Mucosa of descending colon (tissue), 3 donors: ENCODE measurements around the gene SIAH2. TPM values are rescaled to one million over a fixed set of nuclear protein-coding genes. Genes with fewer than 3 reads are reported as not detected.

Source experiments
- ATAC-seq: fragments of 200-7000 bp; cut with Tn5 transposase; one replicate; pipeline ENCODE4 v1.9.1; 2020; ENCODE audit warnings: mild to moderate bottlenecking, moderate library complexity
- DNase-seq, 3 donors: peaks; one replicate each; pipeline ENCODE4 v3.0.0-alpha.2; 2020
- H3K36me3 ChIP-seq: fragments of 200-600 bp; one replicate; pipeline ENCODE4 v1.8.0; 2021; ENCODE audit warnings: low read depth, mild to moderate bottlenecking
- H3K4me1 ChIP-seq: fragments of 200-600 bp; one replicate; pipeline ENCODE4 v1.8.0; 2021; ENCODE audit warnings: low read depth, mild to moderate bottlenecking
- H3K4me3 ChIP-seq: fragments of 200-600 bp; one replicate; pipeline ENCODE4 v1.8.0; 2021; ENCODE audit warnings: mild to moderate bottlenecking
- H3K9me3 ChIP-seq: fragments of 200-600 bp; one replicate; pipeline ENCODE4 v1.8.0; 2021; ENCODE audit warnings: mild to moderate bottlenecking
- intact Hi-C, 2 donors: fragments of 100-400 bp; cut with DNase I in 1 of 2; cut with micrococcal nuclease in 1 of 2; formaldehyde crosslinking; loops; one replicate each; pipeline versions ENCODE4 v1.11.0 to v1.11.1; 2022; cut with DNase I, micrococcal nuclease
- total RNA-seq, 3 donors: library from RNA; stranded (reverse); fragmentation: NEBNext Ultra II Directional in 2 of 3; extraction: Animal tissue kit (Norgen Biotek cat#: 25700) in 2 of 3; gene quantifications; one replicate each; pipeline versions ENCODE4 v1.2.1 to v1.2.4, GENCODE V29; 2021 to 2023
- TF ChIP-seq, protein P1 (sequence below): fragments of 200-600 bp; IDR thresholded peaks from one replicate; pipeline ENCODE4 v1.8.0; 2022; ENCODE audit warnings: antibody characterized with exemption, mild to moderate bottlenecking
- donor health status: DM: no; HTN: no; CAD: no; lungs with moderate emphysema.
- donor health status: DM: no; HTN: no; CAD: no.
- donor health status: DM: no; HTN: yes; CAD: no.

Gene SIAH2
- total RNA-seq, 3 donors from 2014 or later, result 17.2 to 31.8 (median 23.5) TPM

DNA sequence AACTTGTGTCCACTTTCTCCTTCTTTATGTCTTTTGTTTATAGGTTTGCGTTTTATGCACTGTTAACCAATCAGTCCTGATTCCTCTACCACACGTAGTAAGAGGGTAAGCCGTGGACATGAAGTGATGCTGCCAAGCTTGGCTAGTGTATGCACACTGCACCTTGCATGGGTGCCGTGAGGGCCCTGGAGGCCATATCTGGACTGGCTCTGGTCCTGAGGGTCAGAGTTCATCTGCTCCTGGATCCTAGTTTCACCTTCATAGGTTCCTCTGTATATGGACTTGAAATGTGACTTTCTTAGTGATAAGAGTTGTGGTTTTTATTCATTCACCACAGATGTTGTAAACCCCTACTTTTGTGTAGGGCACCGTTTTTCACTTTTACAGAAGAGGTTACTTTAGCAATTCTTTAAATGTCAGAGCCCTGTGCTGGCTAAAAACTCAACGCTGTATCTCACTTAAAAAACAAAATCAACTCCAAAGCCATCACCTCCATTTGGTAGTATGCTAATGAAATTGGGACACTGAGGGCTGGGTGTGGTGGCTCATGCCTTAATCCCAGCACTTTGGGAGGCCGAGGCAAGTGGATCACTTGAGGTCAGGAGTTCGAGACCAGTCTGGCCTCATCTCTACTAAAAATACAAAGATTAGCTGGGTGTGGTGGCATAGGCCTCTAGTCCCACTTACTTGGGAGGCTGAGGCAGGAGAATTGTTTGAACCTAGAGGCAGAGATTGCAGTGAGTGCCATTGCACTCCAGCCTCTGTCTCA lies 22.9 kb downstream of the SIAH2 start:
- H3K4me3 ChIP-seq, result no peak overlapping the region
- intact Hi-C loops, result no loop called here
- TF ChIP-seq, protein P1, sequence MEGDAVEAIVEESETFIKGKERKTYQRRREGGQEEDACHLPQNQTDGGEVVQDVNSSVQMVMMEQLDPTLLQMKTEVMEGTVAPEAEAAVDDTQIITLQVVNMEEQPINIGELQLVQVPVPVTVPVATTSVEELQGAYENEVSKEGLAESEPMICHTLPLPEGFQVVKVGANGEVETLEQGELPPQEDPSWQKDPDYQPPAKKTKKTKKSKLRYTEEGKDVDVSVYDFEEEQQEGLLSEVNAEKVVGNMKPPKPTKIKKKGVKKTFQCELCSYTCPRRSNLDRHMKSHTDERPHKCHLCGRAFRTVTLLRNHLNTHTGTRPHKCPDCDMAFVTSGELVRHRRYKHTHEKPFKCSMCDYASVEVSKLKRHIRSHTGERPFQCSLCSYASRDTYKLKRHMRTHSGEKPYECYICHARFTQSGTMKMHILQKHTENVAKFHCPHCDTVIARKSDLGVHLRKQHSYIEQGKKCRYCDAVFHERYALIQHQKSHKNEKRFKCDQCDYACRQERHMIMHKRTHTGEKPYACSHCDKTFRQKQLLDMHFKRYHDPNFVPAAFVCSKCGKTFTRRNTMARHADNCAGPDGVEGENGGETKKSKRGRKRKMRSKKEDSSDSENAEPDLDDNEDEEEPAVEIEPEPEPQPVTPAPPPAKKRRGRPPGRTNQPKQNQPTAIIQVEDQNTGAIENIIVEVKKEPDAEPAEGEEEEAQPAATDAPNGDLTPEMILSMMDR, result no peak
- H3K4me1 ChIP-seq, result peaks cover 11% of the 10 kb centered on the region
- DNase-seq, result no peak
- ATAC-seq, result peak; percentile 13
- no peaks in the 10 kb centered on the region for H3K36me3 ChIP-seq
- H3K9me3 ChIP-seq, result no peaks in the 10 kb centered on the region

DNA sequence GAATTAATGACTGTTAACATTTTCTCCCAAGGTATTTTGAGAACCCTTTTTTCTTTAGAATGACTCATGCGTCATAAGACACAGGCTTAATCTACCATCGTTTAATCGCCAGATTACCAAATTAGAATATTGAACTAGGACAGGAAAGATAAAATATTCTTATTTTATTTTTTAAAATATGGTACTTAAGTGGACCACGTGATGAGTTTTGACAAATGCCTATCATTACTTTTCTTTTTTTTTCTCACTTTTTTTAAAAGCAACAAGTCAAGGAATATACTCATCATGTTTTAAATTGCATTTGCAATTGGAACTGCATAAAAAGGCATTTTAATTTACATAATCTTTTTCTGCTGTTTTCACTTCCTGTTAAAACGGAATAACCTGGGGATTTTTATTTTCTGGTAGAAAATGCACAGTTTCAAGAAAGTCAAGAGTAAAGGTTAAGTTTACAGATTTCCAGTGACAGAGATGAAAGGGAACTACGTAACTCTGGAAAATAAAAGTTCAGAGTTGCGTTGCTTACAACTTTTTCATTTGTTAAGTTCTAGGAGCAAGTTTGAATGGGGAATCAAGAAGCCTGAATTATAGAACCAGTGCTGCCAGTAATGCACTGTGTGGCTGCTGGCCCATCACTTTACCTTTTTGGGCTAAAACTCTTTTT lies 23.6 kb downstream of the SIAH2 start:
- ATAC-seq, result no peak

DNA sequence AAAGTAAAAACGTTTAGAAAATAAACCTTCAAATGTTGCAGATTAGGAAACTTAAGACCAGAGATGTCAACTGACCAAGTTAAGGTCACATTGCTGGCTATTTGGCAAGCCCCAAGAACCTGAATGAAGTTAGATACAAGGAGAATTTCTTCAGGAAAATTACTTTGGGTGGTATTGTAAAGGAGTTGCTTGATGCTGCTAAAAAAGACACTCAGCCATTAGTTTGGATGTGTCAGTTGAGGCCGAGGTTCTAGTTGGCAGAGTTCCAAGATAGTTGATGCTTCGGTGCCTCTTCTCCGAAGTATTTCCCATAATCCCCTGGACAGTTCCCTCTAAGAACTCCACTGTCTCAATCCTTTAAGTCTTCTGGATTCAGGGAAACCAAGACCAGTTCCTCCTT lies 24.3 kb downstream of the SIAH2 start:
- TF ChIP-seq, protein P1, result no peak
- no peaks in the 10 kb centered on the region for H3K36me3 ChIP-seq
- ATAC-seq (no peak), DNase-seq (no peak)
- no peak overlapping the region for H3K4me3 ChIP-seq
- no peaks in the 10 kb centered on the region for H3K9me3 ChIP-seq
- H3K4me1 ChIP-seq, result peaks cover 3% of the 10 kb centered on the region
- intact Hi-C loops, result no loop called here

More for the DNA sequence above, 23.6 kb downstream of the SIAH2 start:
- Histone ChIP-seq H3K4me3 (no peak overlapping the region), H3K4me1 (peaks cover 4% of the 10 kb centered on the region), H3K36me3 (no peaks in the 10 kb centered on the region), H3K9me3 (no peaks in the 10 kb centered on the region)
- TF ChIP-seq, protein P1, result no peak
- no peak for DNase-seq
- intact Hi-C loops, result no loop called here

DNA sequence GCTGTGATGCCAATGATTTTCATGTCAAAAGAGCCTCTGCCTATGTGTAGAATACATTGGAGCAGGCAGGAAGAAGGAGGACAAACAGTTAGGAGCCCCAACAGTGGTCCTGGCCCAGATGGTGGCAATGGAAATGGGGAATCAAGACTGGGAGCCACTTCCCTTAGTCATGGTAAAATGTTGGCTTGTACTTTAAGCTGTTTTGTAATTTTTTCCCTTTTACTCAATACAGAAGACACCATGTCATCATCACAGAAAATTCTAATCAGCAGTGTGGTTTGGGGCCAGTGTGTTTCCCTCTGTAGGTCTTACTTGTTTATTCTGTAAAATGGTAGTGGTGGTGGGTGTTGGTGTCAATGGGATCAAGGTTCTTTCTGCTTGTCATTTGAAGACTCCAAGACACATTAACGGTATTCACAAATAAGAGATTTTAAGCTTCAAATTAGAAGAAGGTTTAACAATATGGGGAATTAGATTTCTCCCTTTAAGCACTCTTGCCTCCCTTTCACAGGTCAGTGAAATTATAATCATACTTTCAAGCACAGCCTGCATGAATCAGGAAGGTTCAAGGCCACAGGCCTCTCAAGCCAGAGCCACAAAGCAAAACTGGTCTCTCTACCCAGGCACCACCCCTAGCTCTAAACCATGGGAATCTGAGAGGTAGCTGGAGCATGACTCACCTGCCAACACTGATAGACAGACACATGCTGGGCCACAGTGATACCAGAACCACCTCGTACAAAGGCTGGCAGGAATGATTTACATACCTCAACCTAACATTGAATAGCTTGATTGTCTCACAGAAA lies 24.9 kb downstream of the SIAH2 start:
- H3K9me3 ChIP-seq, result no peaks in the 10 kb centered on the region
- no peak for DNase-seq
- intact Hi-C loops, result no loop called here
- ATAC-seq, result peak; percentile 81
- no peaks in the 10 kb centered on the region for H3K36me3 ChIP-seq
- H3K4me1 ChIP-seq, result peaks cover 3% of the 10 kb centered on the region
- H3K4me3 ChIP-seq, result no peak overlapping the region
- TF ChIP-seq, protein P1, result no peak

DNA sequence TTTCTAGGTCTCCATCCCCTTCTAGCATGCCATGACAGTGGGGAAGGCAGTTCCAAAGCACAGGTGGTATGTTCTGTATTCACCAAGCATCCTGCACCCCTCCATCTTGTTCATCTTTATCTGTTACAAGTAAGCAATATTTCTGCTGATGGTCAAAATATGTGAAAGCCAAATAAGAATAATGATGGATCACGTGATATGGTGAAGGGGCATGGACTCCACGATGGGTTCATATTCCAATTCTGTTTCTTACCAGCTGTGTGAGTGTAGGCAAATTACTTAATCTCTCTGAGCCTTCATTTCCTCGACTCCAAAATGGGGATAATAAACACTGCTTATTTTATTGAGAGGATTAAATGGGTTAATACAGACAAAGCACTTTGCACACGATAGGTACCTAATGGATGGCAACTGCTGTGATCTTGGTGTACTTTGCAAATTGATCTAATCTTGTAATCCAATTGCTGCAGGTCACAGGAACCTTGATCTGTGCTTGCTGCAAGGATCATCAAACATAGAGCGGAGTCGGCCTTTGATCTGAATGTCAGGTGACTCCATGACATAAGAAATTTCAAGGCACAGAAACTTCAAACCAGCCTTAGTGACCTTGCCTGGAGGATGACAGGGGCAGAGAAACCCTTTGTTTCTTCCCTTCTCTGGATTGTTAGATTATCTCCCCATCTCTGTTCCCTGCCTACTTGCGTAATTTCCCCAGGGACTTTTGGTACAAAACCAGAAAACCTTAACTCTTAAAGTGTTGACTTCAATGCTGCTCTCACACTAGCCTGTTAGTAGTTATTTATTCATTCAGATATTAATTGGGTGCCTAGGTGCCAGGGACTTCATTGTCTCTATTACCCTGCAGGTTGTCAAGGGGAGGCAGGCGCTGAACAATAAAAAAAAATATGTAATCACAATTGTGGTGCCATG lies 25.8 kb downstream of the SIAH2 start:
- Histone ChIP-seq H3K4me1 (peaks cover 3% of the 10 kb centered on the region), H3K4me3 (no peak overlapping the region), H3K36me3 (no peaks in the 10 kb centered on the region), H3K9me3 (no peaks in the 10 kb centered on the region)
- peak in 1 of 3 donors; percentile 72 for DNase-seq
- intact Hi-C loops, result no loop called here
- ATAC-seq, result peak; percentile 39
- TF ChIP-seq, protein P1, result no peak
